GM23248 (cell line): ENCODE results near the gene NUP210.

ENCODE experiments used
- EZH2 ChIP-seq: fragments of 200-600 bp; sonication (generic); IDR thresholded peaks from 2 replicates; pipeline ENCODE4 v1.6.1; 2018; ENCODE audit warnings: antibody characterized with exemption, mild to moderate bottlenecking; ENCODE audit not compliant: insufficient read depth, poor library complexity, severe bottlenecking
- EZH2phosphoT487 ChIP-seq: fragments of 200-600 bp; sonication (generic); IDR thresholded peaks from 2 replicates; pipeline ENCODE4 v1.6.1; 2018; ENCODE audit warnings: antibody characterized with exemption, moderate library complexity, mild to moderate bottlenecking, low read depth; ENCODE audit not compliant: insufficient read depth

GRCh38 chr3:13280122-13280790 lies 139.9 kb downstream of the NUP210 start:
- no peak for TF ChIP-seq EZH2
- no peak for TF ChIP-seq EZH2phosphoT487
